Coronary artery (tissue), 2 donors: ENCODE results near the gene HERC5.

Source experiments
- DNase-seq: peaks from one replicate; pipeline ENCODE4 v3.0.0-alpha.2; 2017; ENCODE audit warnings: low spot score
- H3K27ac ChIP-seq, 2 donors: fragments of 200-600 bp; sonication (generic); one replicate each; pipeline ENCODE4 v1.5.1; 2016 to 2019
- H3K4me3 ChIP-seq: fragments of 200-600 bp; sonication (generic); 2 replicates; pipeline ENCODE4 v1.5.1; 2016; ENCODE audit warnings: mild to moderate bottlenecking, moderate library complexity
- TF ChIP-seq, protein P1 (sequence below): fragments of 200-600 bp; sonication (generic); IDR thresholded peaks from one replicate; pipeline ENCODE4 v1.5.1; 2019; ENCODE audit warnings: antibody characterized with exemption

The HERC5 gene

DNA sequence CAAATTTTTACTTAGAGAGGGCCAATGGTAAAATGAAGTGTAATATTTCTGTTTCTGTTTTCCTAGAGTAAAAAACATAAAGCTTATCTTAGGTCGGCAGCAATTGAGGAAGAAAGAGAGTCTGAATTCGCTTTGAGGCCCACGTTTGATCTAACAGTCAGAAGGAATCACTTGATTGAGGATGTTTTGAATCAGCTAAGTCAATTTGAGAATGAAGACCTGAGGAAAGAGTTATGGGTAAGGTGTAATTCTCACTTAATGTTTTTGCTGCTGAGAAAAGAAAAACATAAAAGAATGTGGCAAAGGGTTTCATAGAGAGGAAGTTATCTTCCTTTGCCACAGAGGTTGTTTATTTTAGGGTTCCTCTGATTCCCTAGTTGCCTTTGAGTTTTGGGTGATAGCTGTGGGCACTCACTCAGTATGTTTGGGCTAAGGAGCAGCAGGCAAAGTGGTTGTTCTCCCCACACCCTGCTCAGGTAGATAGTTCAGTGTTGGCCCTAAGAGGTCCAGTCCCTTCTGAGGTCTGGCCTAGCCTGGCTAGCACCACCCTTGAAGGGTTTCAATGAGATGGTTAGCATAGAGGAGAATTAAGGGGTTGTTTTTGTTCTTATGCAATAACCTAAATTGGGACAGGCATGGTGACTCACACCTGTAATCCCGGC is 32.3 kb downstream of the HERC5 start:
- no peak for DNase-seq
- TF ChIP-seq, protein P1, sequence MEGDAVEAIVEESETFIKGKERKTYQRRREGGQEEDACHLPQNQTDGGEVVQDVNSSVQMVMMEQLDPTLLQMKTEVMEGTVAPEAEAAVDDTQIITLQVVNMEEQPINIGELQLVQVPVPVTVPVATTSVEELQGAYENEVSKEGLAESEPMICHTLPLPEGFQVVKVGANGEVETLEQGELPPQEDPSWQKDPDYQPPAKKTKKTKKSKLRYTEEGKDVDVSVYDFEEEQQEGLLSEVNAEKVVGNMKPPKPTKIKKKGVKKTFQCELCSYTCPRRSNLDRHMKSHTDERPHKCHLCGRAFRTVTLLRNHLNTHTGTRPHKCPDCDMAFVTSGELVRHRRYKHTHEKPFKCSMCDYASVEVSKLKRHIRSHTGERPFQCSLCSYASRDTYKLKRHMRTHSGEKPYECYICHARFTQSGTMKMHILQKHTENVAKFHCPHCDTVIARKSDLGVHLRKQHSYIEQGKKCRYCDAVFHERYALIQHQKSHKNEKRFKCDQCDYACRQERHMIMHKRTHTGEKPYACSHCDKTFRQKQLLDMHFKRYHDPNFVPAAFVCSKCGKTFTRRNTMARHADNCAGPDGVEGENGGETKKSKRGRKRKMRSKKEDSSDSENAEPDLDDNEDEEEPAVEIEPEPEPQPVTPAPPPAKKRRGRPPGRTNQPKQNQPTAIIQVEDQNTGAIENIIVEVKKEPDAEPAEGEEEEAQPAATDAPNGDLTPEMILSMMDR = no peak
- no peak overlapping the region for H3K27ac ChIP-seq
- H3K4me3 ChIP-seq = no peak overlapping the region

DNA sequence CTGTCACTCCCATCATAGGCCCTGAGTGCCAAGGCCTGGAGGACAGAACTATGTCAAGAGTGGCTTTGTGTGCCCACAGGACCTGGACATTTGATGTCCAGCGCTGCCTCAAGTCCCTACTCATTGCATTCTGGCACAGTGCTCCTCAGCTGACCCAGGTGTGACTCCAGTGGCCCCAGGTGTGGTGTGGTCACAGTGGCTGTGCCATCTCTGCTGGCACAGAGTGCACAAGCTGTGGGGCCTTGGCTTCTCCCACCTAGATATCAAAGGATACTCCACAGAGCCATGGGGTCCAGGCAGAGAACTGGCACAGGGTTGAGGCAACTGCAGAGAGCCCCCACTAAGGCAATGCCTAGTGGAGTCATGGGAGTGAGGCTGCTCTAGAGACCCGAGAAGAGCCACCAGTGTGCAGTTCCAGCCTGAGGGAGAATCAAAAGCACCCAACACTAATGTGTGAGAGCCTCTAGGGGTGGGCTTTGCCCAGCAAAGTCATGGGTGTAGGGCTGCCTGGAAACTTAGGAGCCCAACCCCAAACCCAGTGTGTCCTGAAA is 41.0 kb downstream of the HERC5 start:
- no peak overlapping the region for H3K4me3 ChIP-seq
- no peak overlapping the region for H3K27ac ChIP-seq
- no peak for DNase-seq
- TF ChIP-seq, protein P1 = no peak

DNA sequence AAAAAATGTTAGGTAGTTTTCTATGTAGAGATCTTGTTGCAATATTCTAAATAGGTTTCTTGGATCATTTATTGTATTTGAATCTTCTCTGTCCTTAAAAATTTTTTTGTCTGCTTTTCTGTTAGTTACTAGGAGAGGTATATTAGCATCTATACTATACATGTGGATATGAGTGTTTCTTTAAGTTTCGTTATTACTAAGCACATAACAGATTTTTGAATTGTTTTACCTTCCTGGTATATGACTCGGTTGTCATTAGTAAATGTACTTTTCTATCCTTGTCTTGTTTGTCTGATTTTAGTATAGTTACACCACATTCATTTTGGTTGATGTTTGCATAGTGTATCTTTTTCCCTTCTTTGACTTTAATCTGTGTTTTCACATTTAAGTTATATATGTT is 46.4 kb downstream of the HERC5 start:
- DNase-seq = no peak
- TF ChIP-seq, protein P1 = no peak
- H3K4me3 ChIP-seq = no peak overlapping the region
- H3K27ac ChIP-seq = no peak overlapping the region

DNA sequence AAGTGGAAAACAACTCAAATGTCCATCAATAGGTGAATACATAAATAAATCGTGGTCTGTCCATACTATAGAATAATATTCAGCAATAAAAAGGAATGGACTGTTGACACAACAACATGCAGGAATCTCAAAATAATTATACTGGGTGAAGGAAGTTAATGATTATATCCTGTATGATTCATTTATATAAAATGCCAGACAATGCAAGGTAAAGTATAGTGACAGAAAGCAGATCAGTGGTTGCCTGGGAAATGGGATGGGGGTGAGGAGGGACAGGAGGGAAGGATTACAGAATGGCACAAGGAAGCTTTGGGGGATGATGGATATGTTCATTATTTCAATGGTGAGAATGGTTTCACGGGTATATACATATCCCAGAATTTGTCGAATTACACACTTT is 54.3 kb downstream of the HERC5 start:
- TF ChIP-seq, protein P1 = no peak
- no peak for DNase-seq
- H3K27ac ChIP-seq = no peak overlapping the region

DNA sequence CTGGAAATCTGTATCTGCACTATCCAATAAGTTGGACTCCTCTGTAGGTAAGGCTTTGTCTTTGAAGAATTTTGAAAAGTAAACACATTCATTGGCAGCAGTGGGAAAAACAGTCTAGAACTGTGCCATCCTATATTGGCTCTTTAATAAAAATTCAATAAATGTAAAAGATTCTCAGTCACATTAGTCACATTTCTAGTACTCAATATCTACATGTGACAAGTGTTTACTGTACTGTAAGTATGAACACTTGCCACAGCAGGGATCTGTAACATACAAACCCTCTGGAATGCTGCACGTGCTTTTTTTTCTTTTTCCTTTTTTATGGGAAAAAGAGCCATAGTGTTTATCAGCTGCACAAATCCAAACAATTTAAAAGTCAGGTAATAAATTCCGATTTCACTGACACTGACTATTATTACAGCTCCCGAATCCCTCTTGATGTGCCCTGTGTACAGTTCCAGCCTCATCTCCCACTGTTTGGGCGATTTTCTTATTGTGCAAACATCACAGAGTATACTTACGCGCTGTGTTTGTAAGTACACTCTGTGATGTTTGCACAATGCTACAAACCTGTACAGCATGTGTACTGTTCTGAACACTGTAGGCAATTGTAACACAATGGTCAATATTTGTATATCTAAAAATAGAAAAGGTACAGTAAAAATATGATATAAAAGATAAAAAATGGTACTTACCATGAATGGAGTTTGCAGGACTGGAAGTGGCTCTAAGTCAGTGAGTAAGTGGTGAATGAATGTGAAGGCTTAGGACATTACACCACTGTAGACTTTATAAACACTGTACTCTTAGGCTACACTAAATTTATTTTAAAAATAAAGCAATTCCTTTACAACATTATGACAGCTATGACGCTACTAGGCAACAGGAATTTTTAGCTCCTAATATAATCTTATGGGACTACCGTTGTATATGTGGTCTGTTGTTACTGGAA is 57.9 kb downstream of the HERC5 start:
- TF ChIP-seq, protein P1 = no peak
- DNase-seq = no peak
- Histone ChIP-seq H3K27ac (no peak overlapping the region), H3K4me3 (no peak overlapping the region)

More for the DNA sequence above, 54.3 kb downstream of the HERC5 start:
- no peak overlapping the region for H3K4me3 ChIP-seq

DNA sequence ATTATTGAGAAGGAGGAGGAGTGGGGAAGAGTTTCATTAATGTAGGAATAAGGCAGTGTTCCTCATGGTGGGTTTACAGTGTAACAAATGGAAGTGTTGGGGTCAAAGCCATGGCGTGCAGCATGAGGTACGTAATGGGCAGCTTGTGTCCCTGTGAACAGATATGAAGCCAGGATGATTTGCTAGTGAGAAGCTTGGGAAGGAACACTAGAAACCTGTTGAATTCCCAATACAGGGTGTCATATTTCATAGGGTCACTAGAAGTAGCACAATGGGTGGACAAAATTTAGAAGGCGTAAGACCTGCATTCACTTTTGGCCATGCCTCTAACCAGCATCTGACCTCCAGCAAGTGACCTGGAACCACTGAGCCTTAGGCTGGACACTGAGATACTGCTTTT is 59.8 kb downstream of the HERC5 start:
- DNase-seq = no peak
- Histone ChIP-seq H3K4me3 (no peak overlapping the region), H3K27ac (no peak overlapping the region)
- TF ChIP-seq, protein P1 = no peak
